ENCODE measurements around the gene COA6. TPM values are rescaled to one million over a fixed set of nuclear protein-coding genes. Genes with fewer than 3 reads are reported as not detected.

The COA6 gene
- polyA plus RNA-seq, 1 donor (not counting 4 experiments of a cell fraction or from before 2014, with no cell fraction given): 36.0 TPM

- no peak for TF ChIP-seq CTCF (optimal IDR thresholded peaks at IDR 0.05 in 1 of 3, IDR thresholded peaks at IDR 0.05 in 1 of 3, conservative IDR thresholded peaks at IDR 0.05 in 1 of 3; ENCODE audit: extremely low read depth in 1 of 3, insufficient read depth in 2 of 3, low read length in 3 of 3)
- no peak for TF ChIP-seq EZH2 (IDR thresholded peaks at IDR 0.05; ENCODE audit: low read length)
- H2AFZ ChIP-seq (ENCODE audit: control insufficient read depth, low read length): no peak overlapping the region
- no peak for DNase-seq (ENCODE audit: low read depth, low spot score)
- H3K27ac ChIP-seq (ENCODE audit: control insufficient read depth, insufficient read depth, low read length): no peak overlapping the region
- H3K79me2 ChIP-seq (ENCODE audit: control insufficient read depth, insufficient read depth, low read length): no peaks in the 10 kb centered on the region
- no peaks in the 10 kb centered on the region for H3K9me1 ChIP-seq (ENCODE audit: control insufficient read depth, extremely low read depth, insufficient read depth, low read length)
- FAIRE-seq: no peak
- no peak overlapping the region for H3K9ac ChIP-seq (ENCODE audit: control insufficient read depth, extremely low read depth, insufficient read depth, low read length)
- no peaks in the 10 kb centered on the region for H3K9me3 ChIP-seq (ENCODE audit: control insufficient read depth, low read depth, low read length)
- dilution Hi-C loops (cut with MboI; ENCODE audit: extremely low pct_ligation_motif_present, low sequenced_read_pairs): no loop called here
- no peaks in the 10 kb centered on the region for H3K27me3 ChIP-seq (ENCODE audit: control insufficient read depth, extremely low read depth, insufficient read depth, low read length)
- no peaks in the 10 kb centered on the region for H4K20me1 ChIP-seq (ENCODE audit: control insufficient read depth, extremely low read depth, insufficient read depth, low read length)
- no peak overlapping the region for H3K4me3 ChIP-seq (ENCODE audit: control insufficient read depth in 2 of 3, extremely low read depth in 1 of 3, insufficient read depth in 2 of 3, low read depth in 1 of 3, low read length in 3 of 3)
- H3K4me1 ChIP-seq (ENCODE audit: control insufficient read depth, extremely low read depth, insufficient read depth, low read length): no peaks in the 10 kb centered on the region
- no peak overlapping the region for H3K4me2 ChIP-seq (ENCODE audit: control insufficient read depth, extremely low read depth, insufficient read depth, low read depth, low read length)
- no peaks in the 10 kb centered on the region for H3K36me3 ChIP-seq (ENCODE audit: control insufficient read depth in 2 of 2, extremely low read depth in 1 of 2, insufficient read depth in 2 of 2, low read length in 2 of 2)
Observed at GRCh38 chr1:234362558-234362957, 10.7 kb upstream of the COA6 start.

GRCh38 chr1:234368320-234369032, 4.8 kb upstream of the COA6 start:
- Histone ChIP-seq H3K4me2 (ENCODE audit: control insufficient read depth, extremely low read depth, insufficient read depth, low read depth, low read length) (no peak overlapping the region), H3K9me1 (ENCODE audit: control insufficient read depth, extremely low read depth, insufficient read depth, low read length) (no peaks in the 10 kb centered on the region), H3K9me3 (ENCODE audit: control insufficient read depth, low read depth, low read length) (no peaks in the 10 kb centered on the region), H3K27me3 (ENCODE audit: control insufficient read depth, extremely low read depth, insufficient read depth, low read length) (no peaks in the 10 kb centered on the region), H3K4me3 (ENCODE audit: control insufficient read depth in 2 of 3, extremely low read depth in 1 of 3, insufficient read depth in 2 of 3, low read depth in 1 of 3, low read length in 3 of 3) (no peak overlapping the region), H3K79me2 (ENCODE audit: control insufficient read depth, insufficient read depth, low read length) (peaks cover 7% of the 10 kb centered on the region), H3K4me1 (ENCODE audit: control insufficient read depth, extremely low read depth, insufficient read depth, low read length) (peaks cover 22% of the 10 kb centered on the region), H3K9ac (ENCODE audit: control insufficient read depth, extremely low read depth, insufficient read depth, low read length) (no peak overlapping the region), H4K20me1 (ENCODE audit: control insufficient read depth, extremely low read depth, insufficient read depth, low read length) (no peaks in the 10 kb centered on the region), H2AFZ (ENCODE audit: control insufficient read depth, low read length) (no peak overlapping the region), H3K36me3 (ENCODE audit: control insufficient read depth in 2 of 2, extremely low read depth in 1 of 2, insufficient read depth in 2 of 2, low read length in 2 of 2) (no peaks in the 10 kb centered on the region), H3K27ac (ENCODE audit: control insufficient read depth, insufficient read depth, low read length) (no peak overlapping the region)
- TF ChIP-seq EZH2 (IDR thresholded peaks at IDR 0.05; ENCODE audit: low read length): no peak
- no peak for TF ChIP-seq CTCF (optimal IDR thresholded peaks at IDR 0.05 in 1 of 3, IDR thresholded peaks at IDR 0.05 in 1 of 3, conservative IDR thresholded peaks at IDR 0.05 in 1 of 3; ENCODE audit: extremely low read depth in 1 of 3, insufficient read depth in 2 of 3, low read length in 3 of 3)
- FAIRE-seq (no peak), DNase-seq (ENCODE audit: low read depth, low spot score) (no peak)
- dilution Hi-C loops (cut with MboI; ENCODE audit: extremely low pct_ligation_motif_present, low sequenced_read_pairs): no loop called here

Data from keratinocyte (primary cell).